Activated CD4-positive, alpha-beta T cell treated with anti-CD3 and anti-CD28 coated beads for 36 hours (primary cell): ENCODE measurements around the gene PLEKHH2. TPM values are rescaled to one million over a fixed set of nuclear protein-coding genes. Genes with fewer than 3 reads are reported as not detected.
"Not testable (repeated sequence)": the region's sequence is repeated elsewhere in the genome, so short reads cannot be mapped to it uniquely, and the experiment has no call there.

ENCODE experiments used
- ATAC-seq: fragments of 200-7000 bp; cut with Tn5 transposase; one replicate; pipeline ENCODE4 v1.10.0; 2021; ENCODE audit warnings: mild to moderate bottlenecking, moderate library complexity
- CTCF ChIA-PET: fragments of 350-600 bp; sonication (Branson Sonifier 250); formaldehyde crosslinking; loops from one replicate; lab custom pipeline; 2021; ENCODE audit warnings: antibody characterized with exemption; lab: Charles Lee
- POLR2A ChIA-PET: fragments of 350-600 bp; sonication (Branson Sonifier 250); formaldehyde crosslinking; loops from one replicate; lab custom pipeline; 2021; ENCODE audit warnings: antibody characterized with exemption, inconsistent platforms; lab: Charles Lee
- DNase-seq: peaks from one replicate; pipeline ENCODE4 v3.0.0-alpha.2; 2020
- H3K27ac Mint-ChIP-seq: one replicate; pipeline ENCODE4 v1.8.0; 2021; ENCODE audit warnings: mixed read lengths
- H3K27me3 Mint-ChIP-seq: one replicate; pipeline ENCODE4 v1.8.0; 2021; ENCODE audit warnings: mixed read lengths
- H3K36me3 Mint-ChIP-seq: one replicate; pipeline ENCODE4 v1.8.0; 2021; ENCODE audit warnings: low read depth, mixed read lengths
- H3K4me1 Mint-ChIP-seq: one replicate; pipeline ENCODE4 v1.8.0; 2021; ENCODE audit warnings: mixed read lengths
- H3K4me3 Mint-ChIP-seq: one replicate; pipeline ENCODE4 v1.8.0; 2021; ENCODE audit warnings: mild to moderate bottlenecking, moderate library complexity, mixed read lengths
- H3K9me3 Mint-ChIP-seq: one replicate; pipeline ENCODE4 v1.8.0; 2021; ENCODE audit warnings: low read depth, mixed read lengths
- intact Hi-C, 2 experiments: fragments of 100-400 bp; cut with DNase I in 1 of 2; cut with micrococcal nuclease in 1 of 2; formaldehyde crosslinking; loops; one replicate each; pipeline versions ENCODE4 v1.14.2 to v1.15.1; 2022 to 2024; cut with DNase I, micrococcal nuclease
- total RNA-seq, 2 experiments: library from RNA; stranded (reverse); gene quantifications; one replicate each; pipeline ENCODE4 v1.2.3, GENCODE V29; 2021

The PLEKHH2 gene
- total RNA-seq, 2 experiments from 2014 or later = 1.5 to 2.2 TPM

DNA sequence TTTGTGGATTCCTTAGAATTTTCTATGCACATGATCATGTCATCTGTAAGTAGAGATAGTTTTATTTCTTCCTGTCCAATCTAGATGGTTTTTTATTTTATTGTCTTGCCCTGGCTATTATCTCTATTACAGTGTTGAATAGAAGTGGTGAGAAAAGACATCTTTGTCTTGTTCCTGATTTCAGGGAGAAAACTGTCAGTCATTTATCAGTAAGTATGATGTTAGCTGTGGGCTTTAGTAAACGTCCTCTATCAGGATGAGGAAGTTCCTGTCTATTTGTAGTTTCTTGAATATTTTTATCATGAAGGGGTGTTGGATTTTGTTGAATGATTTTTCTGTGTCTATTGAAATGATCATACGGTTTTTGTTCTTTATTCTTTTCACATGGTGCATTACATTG is 5.3 kb downstream of the PLEKHH2 start:
- CTCF ChIA-PET = no interaction called here
- intact Hi-C loops = no loop called here
- H3K4me1 Mint-ChIP-seq = peaks cover 5% of the 10 kb centered on the region
- peaks cover 3% of the 10 kb centered on the region for H3K9me3 Mint-ChIP-seq
- H3K27ac Mint-ChIP-seq = no peak overlapping the region
- DNase-seq (no peak), ATAC-seq (no peak)
- peaks cover 3% of the 10 kb centered on the region for H3K36me3 Mint-ChIP-seq
- POLR2A ChIA-PET = no interaction called here
- H3K4me3 Mint-ChIP-seq = no peak overlapping the region
- H3K27me3 Mint-ChIP-seq = peaks cover 7% of the 10 kb centered on the region

DNA sequence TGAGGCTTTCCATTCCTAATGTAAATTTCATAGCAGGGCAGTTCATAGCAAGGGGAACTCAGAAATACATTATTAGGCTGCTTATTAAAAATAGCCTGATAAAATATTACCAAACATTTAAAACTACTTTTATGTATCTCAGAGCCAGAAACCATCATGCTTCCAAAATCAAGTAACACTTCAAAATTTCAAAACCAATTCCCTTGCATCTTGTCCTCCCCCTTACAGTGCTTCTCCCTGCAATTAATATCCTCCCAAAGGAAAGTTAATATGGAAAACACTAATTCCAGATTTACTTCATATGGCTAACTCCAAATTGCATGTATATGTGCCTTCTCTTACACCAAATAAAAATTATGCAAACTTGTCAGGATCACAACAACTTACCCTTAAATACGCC is 6.6 kb downstream of the PLEKHH2 start:
- Mint-ChIP-seq H3K4me1 (no peaks in the 10 kb centered on the region), H3K4me3 (no peak overlapping the region), H3K27ac (no peak overlapping the region), H3K27me3 (peaks cover 2% of the 10 kb centered on the region), H3K36me3 (peaks cover 3% of the 10 kb centered on the region), H3K9me3 (peaks cover 3% of the 10 kb centered on the region)
- ChIA-PET CTCF (no interaction called here), POLR2A (no interaction called here)
- intact Hi-C loops = no loop called here
- ATAC-seq = no peak
- no peak for DNase-seq

DNA sequence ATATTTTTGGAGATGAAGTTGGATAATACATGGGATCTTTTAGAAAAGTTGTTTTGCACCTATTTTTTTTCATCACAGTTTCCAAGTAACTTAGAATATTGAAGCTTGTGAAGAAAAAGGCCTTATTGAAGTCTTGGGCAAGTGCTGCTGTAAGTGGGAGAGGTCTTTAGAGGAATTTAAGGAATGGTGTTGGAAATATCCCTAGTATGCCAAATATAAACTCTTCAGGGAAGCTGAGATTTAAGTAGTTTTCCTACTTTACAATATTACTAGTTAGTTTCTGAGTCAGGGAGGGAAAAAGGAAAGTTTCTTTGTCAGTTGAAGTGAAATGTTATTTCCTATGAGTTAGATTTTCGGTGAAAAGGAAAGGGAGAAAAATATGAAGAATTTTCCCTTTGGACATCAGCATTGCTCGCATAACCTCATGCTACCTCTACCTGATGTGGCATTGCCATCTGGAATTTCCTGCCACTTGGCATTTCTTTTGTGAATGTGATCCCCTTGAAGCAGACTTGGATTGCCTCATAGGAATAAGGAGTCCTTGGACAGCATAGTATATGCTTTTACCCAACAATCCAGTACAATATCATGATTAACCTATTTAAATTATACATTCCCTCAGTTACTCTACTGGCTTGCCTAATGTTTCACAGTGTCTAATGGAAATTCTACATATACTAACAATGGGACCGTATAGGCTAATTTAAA is 12.1 kb downstream of the PLEKHH2 start:
- H3K9me3 Mint-ChIP-seq = no peaks in the 10 kb centered on the region
- DNase-seq = no peak
- peaks cover 9% of the 10 kb centered on the region for H3K27me3 Mint-ChIP-seq
- ChIA-PET CTCF (no interaction called here), POLR2A (no interaction called here)
- no peak overlapping the region for H3K4me3 Mint-ChIP-seq
- H3K4me1 Mint-ChIP-seq = no peaks in the 10 kb centered on the region
- intact Hi-C loops = no loop called here
- no peaks in the 10 kb centered on the region for H3K36me3 Mint-ChIP-seq
- no peak for ATAC-seq
- H3K27ac Mint-ChIP-seq = no peak overlapping the region

DNA sequence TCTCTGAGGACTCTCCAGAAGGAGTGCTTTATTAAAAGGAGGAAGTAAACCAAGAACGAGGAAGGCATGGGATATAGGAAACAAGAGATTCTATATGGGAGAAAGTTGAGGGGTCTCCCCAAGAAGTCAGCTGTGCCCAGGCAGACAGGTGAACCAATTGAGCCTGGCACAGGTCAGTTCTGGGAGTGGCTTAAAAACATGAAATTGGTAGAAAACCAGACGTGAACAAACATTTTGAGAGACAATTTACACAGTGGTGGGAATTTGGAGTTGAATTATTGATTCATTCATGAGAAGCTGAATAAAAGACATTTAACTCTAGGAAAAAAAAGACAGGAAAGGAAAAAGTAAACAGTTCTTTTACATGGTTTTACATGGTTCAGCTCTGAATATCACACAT is 16.4 kb downstream of the PLEKHH2 start:
- POLR2A ChIA-PET = no interaction called here
- intact Hi-C loops = no loop called here
- DNase-seq = no peak
- no peak for ATAC-seq
- H3K36me3 Mint-ChIP-seq = no peaks in the 10 kb centered on the region
- H3K4me3 Mint-ChIP-seq = no peak overlapping the region
- no peaks in the 10 kb centered on the region for H3K4me1 Mint-ChIP-seq
- peaks cover 10% of the 10 kb centered on the region for H3K27me3 Mint-ChIP-seq
- H3K9me3 Mint-ChIP-seq = no peaks in the 10 kb centered on the region
- CTCF ChIA-PET = no interaction called here
- H3K27ac Mint-ChIP-seq = no peak overlapping the region

DNA sequence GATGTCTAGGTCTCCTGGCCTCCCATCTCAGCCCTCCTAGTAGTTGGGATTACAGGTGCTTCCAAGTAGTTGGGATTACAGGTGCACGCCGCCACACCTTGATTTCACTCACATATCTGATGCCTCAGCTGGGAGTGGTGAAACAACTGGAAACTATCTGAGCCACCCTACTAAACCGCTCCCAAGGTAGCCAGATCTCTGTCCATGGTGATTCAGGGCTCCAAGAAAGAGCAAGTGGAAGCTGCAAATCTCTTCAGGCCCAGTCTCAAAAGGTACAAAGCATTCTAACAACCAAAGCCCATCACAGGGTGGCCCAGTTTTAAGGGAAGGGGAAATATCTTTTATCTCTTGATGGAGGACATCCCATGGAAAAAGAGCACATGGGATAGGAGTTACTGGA is 20.2 kb downstream of the PLEKHH2 start:
- POLR2A ChIA-PET = no interaction called here
- no peak overlapping the region for H3K27ac Mint-ChIP-seq
- H3K36me3 Mint-ChIP-seq = no peaks in the 10 kb centered on the region
- CTCF ChIA-PET = interaction anchor here (0.7 to 1.2 kb wide), 2 partner anchors 10 to 237 kb away, joined by 3 read pairs; no protein-coding TSS in a partner anchor
- no peaks in the 10 kb centered on the region for H3K4me1 Mint-ChIP-seq
- H3K4me3 Mint-ChIP-seq = no peak overlapping the region
- intact Hi-C loops = no loop called here
- no peaks in the 10 kb centered on the region for H3K9me3 Mint-ChIP-seq
- peaks cover 10% of the 10 kb centered on the region for H3K27me3 Mint-ChIP-seq
- no peak for ATAC-seq
- no peak for DNase-seq

DNA sequence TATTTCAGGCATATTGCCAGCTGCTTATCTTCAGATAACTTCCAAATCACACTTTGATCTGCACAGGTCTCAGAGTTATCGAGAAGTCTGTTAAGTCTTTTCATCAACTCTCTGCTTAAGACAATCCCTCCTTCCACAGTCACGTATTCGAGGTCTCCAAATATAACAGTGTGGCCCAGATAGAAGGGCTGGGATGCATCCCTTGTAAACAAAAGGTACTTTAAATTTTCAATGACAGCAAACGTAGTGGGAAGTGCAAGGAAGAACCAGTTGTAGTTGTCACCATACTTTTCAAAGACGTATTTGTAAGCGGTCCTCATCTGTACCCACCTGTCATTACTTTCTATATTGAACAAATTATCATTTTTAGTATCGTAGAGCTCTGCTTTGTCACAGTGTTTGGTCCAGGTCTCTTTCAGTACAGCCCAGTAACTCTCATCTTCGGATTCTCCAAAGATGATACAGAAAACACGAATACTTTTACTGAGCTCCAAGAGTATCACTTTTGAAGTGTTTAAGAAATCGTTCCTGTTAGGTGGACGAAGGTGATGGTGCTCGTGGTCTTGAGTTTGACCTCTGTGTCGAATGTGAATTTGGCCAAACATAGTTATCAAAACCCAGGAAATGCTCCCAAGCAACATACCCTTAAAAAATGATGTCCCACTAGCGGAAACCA is 38.7 kb downstream of the PLEKHH2 start:
- Mint-ChIP-seq H3K36me3 (peaks cover 2% of the 10 kb centered on the region), H3K9me3 (peaks cover 5% of the 10 kb centered on the region), H3K27ac (no peak overlapping the region), H3K27me3 (peaks cover 24% of the 10 kb centered on the region), H3K4me1 (peaks cover 2% of the 10 kb centered on the region), H3K4me3 (peak overlapping the region; percentile 26)
- no peak for DNase-seq
- POLR2A ChIA-PET = interaction anchor here (0.6 kb wide), 1 partner anchor 320 kb away, joined by 3 read pairs; no protein-coding TSS in a partner anchor
- intact Hi-C loops = no loop called here
- CTCF ChIA-PET = no interaction called here
- ATAC-seq = no peak

DNA sequence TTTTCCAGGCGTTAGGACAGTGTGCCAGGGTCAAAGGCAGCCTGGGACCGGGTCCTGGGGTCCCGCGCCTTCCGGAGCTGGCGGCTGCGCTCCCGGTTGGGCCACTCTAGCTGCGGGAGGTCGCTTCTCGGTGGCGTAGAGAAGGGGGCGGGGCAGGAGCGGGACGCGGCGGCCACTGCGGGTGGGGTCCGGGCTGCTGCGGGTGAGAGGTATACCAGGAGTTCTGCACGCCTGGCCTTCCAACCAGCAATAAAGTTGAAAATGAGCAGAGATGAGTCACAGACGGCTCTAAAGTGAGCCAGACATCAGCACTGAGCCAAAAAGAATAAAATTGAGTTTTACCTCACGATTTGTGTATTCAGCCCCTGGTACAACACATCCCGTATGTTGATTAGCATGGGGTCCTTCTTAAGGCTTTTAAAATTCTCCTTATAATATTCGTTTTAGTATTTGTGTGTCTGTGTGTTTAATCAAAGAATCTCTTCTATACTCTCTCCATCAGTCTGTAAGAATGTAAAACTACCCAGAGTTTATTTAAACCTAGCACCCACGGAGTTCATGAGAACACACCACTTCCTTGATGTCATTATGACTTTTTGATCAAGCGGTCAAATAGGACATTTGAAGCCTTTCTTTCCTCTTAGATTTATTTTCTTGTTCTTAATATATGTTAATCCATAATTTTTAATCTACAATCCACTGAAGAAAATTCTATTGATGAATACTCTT is 39.4 kb downstream of the PLEKHH2 start, which contains the start of gene C1GALT1C1L:
TSS of gene C1GALT1C1L (minus strand) at position 108 of the 729 bp plus-strand sequence. CDS start at position 1, 107 bp downstream.
- ChIA-PET CTCF (no interaction called here), POLR2A (interaction anchor here (0.6 kb wide), 1 partner anchor 319 kb away, joined by 3 read pairs; no protein-coding TSS in a partner anchor)
- Mint-ChIP-seq H3K4me1 (peaks cover 2% of the 10 kb centered on the region), H3K4me3 (peak within 1 kb of the TSS; percentile 26), H3K36me3 (peaks cover 2% of the 10 kb centered on the region), H3K9me3 (peaks cover 5% of the 10 kb centered on the region), H3K27ac (no peak within 1 kb of the TSS), H3K27me3 (peaks cover 26% of the 10 kb centered on the region)
- DNase-seq = peak; percentile 34
- intact Hi-C loops = no loop called here
- peak; percentile 61 for ATAC-seq

DNA sequence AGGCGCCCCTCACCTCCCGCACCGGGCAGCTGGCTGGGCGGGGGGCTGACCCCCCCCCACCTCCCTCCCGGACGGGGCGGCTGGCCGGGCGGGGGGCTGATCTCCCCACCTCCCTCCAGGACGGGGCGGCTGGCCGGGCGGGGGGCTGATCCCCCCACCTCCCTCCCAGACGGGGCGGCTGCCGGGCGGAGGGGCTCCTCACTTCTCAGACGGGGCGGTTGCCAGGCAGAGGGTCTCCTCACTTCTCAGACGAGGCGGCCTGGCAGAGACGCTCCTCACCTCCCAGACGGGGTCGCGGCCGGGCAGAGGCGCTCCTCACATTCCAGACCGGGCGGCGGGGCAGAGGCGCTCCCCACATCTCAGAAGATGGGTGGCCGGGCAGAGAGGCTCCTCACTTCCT is 40.7 kb downstream of the PLEKHH2 start:
- CTCF ChIA-PET, H3K36me3 Mint-ChIP-seq, ATAC-seq, intact Hi-C loops, POLR2A ChIA-PET, H3K27ac Mint-ChIP-seq, H3K4me1 Mint-ChIP-seq, H3K4me3 Mint-ChIP-seq, H3K9me3 Mint-ChIP-seq, DNase-seq: not testable (repeated sequence)
- peaks cover 22% of the 10 kb centered on the region for H3K27me3 Mint-ChIP-seq

DNA sequence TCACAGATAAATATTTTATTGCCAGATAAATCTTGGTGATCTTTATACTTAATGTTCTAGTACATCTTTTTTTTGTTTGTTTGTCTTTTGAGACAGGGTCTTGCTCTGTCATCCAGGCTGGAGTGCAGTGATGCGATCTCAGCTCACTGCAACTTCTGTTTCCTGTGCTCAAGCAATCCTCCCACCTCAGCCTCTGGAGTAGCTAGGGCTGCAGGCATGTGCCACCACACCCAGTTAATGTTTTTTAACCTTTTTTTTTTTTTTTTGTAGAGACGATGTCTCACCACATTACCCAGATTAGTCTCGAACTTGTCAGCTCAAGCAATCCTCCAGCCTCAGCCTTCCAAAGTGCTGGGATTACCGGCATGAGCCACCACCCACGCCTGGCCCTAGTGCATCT is 48.3 kb downstream of the PLEKHH2 start:
- ChIA-PET POLR2A (interaction anchor here (0.6 kb wide), 1 partner anchor 101 kb away, joined by 5 read pairs; no protein-coding TSS in a partner anchor), CTCF (interaction anchor here (0.6 kb wide), 1 partner anchor 671 kb away, joined by 3 read pairs; no protein-coding TSS in a partner anchor)
- H3K9me3 Mint-ChIP-seq = no peaks in the 10 kb centered on the region
- H3K4me1 Mint-ChIP-seq = peaks cover 2% of the 10 kb centered on the region
- no peak for DNase-seq
- no peak for ATAC-seq
- no peaks in the 10 kb centered on the region for H3K36me3 Mint-ChIP-seq
- no peak overlapping the region for H3K27ac Mint-ChIP-seq
- peaks cover 7% of the 10 kb centered on the region for H3K27me3 Mint-ChIP-seq
- intact Hi-C loops = no loop called here
- no peak overlapping the region for H3K4me3 Mint-ChIP-seq

DNA sequence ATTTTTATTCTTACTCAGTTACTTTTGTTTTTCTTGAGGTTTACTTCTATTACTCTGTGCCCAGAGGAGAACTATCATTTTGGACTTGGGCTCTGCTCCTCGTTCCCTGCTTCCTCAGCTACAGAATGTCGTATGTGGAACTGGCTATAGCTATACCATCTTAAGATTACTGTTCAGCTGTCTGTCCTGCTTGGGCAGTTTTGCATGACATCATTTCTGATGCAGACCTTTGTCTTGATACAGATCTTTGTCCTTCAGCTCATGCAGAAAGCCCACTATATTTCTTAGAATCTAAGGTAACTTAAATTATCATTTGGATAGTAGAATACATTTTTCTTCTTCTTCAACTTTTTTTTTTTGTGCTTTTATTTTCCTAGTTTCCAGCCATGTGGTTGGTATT is 52.9 kb downstream of the PLEKHH2 start:
- H3K4me3 Mint-ChIP-seq = no peak overlapping the region
- H3K27me3 Mint-ChIP-seq = peaks cover 2% of the 10 kb centered on the region
- no peaks in the 10 kb centered on the region for H3K9me3 Mint-ChIP-seq
- H3K36me3 Mint-ChIP-seq = no peaks in the 10 kb centered on the region
- ATAC-seq (no peak), DNase-seq (no peak)
- POLR2A ChIA-PET = no interaction called here
- peaks cover 2% of the 10 kb centered on the region for H3K4me1 Mint-ChIP-seq
- intact Hi-C loops = no loop called here
- CTCF ChIA-PET = no interaction called here
- H3K27ac Mint-ChIP-seq = no peak overlapping the region

DNA sequence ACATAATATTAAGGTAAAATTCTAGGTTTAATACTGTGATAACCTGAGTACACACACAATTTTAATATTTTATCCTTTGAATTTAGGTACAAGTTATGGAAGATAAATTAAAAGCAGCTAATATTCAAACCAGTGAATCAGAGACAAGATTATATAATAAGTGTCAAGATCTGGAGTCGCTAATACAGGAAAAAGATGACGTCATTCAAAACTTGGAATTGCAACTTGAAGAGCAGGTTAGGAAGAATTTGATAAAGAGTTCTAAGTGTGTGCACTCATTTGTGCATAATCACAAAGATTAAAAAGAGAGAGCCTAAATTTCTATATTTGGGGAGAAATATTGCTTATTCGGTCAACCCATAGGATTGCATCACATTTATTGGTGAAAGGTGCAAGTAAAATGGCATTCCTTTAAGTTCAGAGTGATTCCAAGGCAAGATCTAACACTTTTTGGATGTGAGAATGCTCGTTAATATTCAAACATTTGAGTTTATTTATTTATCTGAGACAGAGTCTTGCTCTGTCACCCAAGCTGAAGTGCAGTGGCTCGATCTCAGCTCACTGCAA is 55.5 kb downstream of the PLEKHH2 start:
- POLR2A ChIA-PET = no interaction called here
- intact Hi-C loops = no loop called here
- DNase-seq = no peak
- CTCF ChIA-PET = no interaction called here
- Mint-ChIP-seq H3K27ac (no peak overlapping the region), H3K4me3 (no peak overlapping the region), H3K36me3 (no peaks in the 10 kb centered on the region), H3K9me3 (no peaks in the 10 kb centered on the region), H3K4me1 (no peaks in the 10 kb centered on the region), H3K27me3 (peaks cover 2% of the 10 kb centered on the region)
- ATAC-seq = no peak
